ENCODE measurements around the gene TPPP3.

GRCh38 chr16:67429053-67429798, 35.9 kb upstream of the TPPP3 start:
- TF ChIP-seq, protein P1, sequence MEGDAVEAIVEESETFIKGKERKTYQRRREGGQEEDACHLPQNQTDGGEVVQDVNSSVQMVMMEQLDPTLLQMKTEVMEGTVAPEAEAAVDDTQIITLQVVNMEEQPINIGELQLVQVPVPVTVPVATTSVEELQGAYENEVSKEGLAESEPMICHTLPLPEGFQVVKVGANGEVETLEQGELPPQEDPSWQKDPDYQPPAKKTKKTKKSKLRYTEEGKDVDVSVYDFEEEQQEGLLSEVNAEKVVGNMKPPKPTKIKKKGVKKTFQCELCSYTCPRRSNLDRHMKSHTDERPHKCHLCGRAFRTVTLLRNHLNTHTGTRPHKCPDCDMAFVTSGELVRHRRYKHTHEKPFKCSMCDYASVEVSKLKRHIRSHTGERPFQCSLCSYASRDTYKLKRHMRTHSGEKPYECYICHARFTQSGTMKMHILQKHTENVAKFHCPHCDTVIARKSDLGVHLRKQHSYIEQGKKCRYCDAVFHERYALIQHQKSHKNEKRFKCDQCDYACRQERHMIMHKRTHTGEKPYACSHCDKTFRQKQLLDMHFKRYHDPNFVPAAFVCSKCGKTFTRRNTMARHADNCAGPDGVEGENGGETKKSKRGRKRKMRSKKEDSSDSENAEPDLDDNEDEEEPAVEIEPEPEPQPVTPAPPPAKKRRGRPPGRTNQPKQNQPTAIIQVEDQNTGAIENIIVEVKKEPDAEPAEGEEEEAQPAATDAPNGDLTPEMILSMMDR (IDR thresholded peaks at IDR 0.05), result no peak
- no peak for TF ChIP-seq ZFX (IDR thresholded peaks at IDR 0.05; ENCODE audit: borderline replicate concordance)
